Activated gamma-delta T cell treated with anti-CD3 and anti-CD28 coated beads, Interleukin-2, amount 50 U/mL, for 16 hours (primary cell): ENCODE data around the gene SLC52A1.

Experiments
- DNase-seq: peaks from one replicate; pipeline ENCODE4 v3.0.0-alpha.2; 2020; ENCODE audit warnings: low read depth

SLC52A1 gene

GRCh38 chr17:4987767-4988567, 47.3 kb downstream of the SLC52A1 start:
- no peak for DNase-seq

GRCh38 chr17:4986951-4987766, 48.1 kb downstream of the SLC52A1 start, which contains the start of gene CAMTA2:
CAMTA2 (minus strand) TSS chr17:4987675; CDS start chr17:4986222, 1,453 bp downstream.
- DNase-seq = peak; percentile 78

- DNase-seq = no peak
Measured at GRCh38 chr17:4986403-4986802, 48.8 kb downstream of the SLC52A1 start.
